Suprapubic skin (tissue), 4 donors: ENCODE results near the gene PPP2R5B.

Experiments used
- POLR2A ChIP-seq, 2 donors: fragments of 450-650 bp; IDR thresholded peaks; one replicate each; pipeline ENCODE4 v1.6.1; 2017; ENCODE audit warnings: antibody characterized with exemption in 2 of 2, mild to moderate bottlenecking in 2 of 2, moderate library complexity in 2 of 2
- POLR2AphosphoS5 ChIP-seq, 3 donors: sonication (generic); formaldehyde crosslinking; IDR thresholded peaks; one replicate each; pipeline ENCODE4 v1.6.1; 2017; ENCODE audit warnings: antibody characterized with exemption in 3 of 3
- TF ChIP-seq, protein P1 (sequence below), 2 donors: fragments of 200-600 bp in 1 of 2; fragments of 450-650 bp in 1 of 2; sonication (generic) in 1 of 2; IDR thresholded peaks; one replicate each; pipeline ENCODE4 v1.5.1; 2016 to 2019; ENCODE audit warnings: antibody characterized with exemption in 2 of 2, mild to moderate bottlenecking in 1 of 2, moderate library complexity in 1 of 2

DNA sequence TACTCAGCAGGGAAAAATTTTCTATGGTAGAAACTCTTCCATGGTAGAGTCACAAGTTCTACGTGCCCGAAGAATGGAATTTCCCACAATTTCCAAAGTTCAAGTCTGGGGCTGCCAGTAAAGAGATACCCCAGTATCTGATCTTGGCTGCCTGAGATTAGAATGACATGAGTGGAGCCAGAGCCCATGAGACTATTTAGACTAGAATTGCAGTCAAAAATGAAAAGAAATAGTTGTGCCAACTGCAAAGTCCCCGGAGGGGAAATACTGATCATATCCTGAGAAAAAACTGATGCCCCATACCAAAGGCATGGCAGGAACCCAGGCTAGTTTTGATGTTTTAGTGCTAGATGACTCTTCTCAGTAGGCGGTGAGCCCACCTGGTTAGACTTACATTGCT is 36.2 kb downstream of the PPP2R5B start:
- TF ChIP-seq, protein P1, sequence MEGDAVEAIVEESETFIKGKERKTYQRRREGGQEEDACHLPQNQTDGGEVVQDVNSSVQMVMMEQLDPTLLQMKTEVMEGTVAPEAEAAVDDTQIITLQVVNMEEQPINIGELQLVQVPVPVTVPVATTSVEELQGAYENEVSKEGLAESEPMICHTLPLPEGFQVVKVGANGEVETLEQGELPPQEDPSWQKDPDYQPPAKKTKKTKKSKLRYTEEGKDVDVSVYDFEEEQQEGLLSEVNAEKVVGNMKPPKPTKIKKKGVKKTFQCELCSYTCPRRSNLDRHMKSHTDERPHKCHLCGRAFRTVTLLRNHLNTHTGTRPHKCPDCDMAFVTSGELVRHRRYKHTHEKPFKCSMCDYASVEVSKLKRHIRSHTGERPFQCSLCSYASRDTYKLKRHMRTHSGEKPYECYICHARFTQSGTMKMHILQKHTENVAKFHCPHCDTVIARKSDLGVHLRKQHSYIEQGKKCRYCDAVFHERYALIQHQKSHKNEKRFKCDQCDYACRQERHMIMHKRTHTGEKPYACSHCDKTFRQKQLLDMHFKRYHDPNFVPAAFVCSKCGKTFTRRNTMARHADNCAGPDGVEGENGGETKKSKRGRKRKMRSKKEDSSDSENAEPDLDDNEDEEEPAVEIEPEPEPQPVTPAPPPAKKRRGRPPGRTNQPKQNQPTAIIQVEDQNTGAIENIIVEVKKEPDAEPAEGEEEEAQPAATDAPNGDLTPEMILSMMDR (IDR thresholded peaks at IDR 0.05), result no peak
- TF ChIP-seq POLR2A (IDR thresholded peaks at IDR 0.05), result no peak
- TF ChIP-seq POLR2AphosphoS5 (IDR thresholded peaks at IDR 0.05), result no peak
